ENCODE measurements around the gene GPC5. TPM values are rescaled to one million over a fixed set of nuclear protein-coding genes. Genes with fewer than 3 reads are reported as not detected.

Gene GPC5
- total RNA-seq, 2 experiments from 2014 or later: 0.06 TPM; not detected in 1

DNA sequence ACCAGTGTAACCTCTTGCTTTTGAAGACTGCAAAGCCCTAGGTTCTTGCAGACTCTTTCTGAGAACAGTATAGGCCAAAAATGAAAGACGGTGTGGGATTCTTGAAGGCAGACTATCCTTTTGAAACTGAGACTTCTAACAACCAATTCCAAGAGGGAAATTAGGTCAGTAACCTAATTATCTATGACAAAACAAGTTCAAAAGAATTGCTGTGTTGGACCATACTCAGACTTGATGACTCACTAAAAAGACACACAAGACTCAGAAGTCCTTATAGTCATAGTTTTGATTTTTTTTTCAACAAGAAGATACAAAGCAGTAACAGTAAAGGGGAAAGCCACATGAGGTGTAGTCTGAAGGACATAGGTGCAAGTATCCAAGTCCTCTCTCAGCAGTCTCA, 1204.1 kb downstream of the GPC5 start:
- Mint-ChIP-seq H3K9me3 (no peaks in the 10 kb centered on the region), H3K4me1 (no peaks in the 10 kb centered on the region), H3K27ac (no peak overlapping the region), H3K27me3 (no peaks in the 10 kb centered on the region), H3K36me3 (ENCODE audit: low read depth) (no peaks in the 10 kb centered on the region), H3K4me3 (no peak overlapping the region)
- POLR2A ChIA-PET: no interaction called here
- no peak for DNase-seq
- CTCF ChIA-PET: no interaction called here

DNA sequence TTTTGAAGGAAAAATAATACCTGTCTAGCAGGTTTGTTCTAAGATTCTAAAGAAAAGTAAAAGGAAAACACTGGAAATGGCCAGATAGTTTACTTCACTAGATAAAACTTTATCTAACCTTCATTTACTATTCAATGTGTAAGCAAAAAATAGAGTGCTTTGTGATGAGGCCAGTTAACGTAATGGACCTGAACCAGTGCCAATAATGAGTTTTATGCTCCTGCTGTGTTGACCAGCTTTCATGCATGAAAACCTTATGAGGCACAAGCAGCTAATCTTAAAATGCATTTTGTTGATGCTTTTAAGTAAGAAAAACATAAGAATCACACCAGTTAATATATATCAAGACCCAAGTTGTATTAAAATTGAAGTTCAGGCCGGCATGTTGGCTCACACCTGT, 1211.0 kb downstream of the GPC5 start:
- Mint-ChIP-seq H3K36me3 (ENCODE audit: low read depth) (no peaks in the 10 kb centered on the region), H3K9me3 (peaks cover 2% of the 10 kb centered on the region), H3K27me3 (no peaks in the 10 kb centered on the region), H3K27ac (no peak overlapping the region), H3K4me3 (no peak overlapping the region), H3K4me1 (no peaks in the 10 kb centered on the region)
- ChIA-PET CTCF (no interaction called here), POLR2A (no interaction called here)
- no peak for DNase-seq

DNA sequence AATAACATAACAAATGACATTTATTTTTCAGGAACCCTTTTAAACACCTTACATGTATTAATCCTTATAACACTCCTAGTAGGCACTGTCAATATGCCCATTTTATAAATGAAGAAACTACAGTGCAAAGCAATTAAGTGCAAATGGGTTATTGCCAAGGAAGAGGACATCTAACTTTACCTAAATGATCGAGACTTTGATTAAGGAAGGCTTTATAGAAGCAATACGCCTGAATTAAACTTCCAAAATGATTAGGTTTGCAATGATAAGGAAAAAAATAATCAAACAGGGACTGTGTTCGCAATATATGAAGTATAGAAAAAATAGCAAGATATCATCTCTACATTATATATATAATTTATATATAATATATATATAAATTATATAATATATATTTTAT, 1214.5 kb downstream of the GPC5 start:
- no peak overlapping the region for H3K27ac Mint-ChIP-seq
- H3K4me3 Mint-ChIP-seq: no peak overlapping the region
- DNase-seq: no peak
- no peaks in the 10 kb centered on the region for H3K4me1 Mint-ChIP-seq
- H3K27me3 Mint-ChIP-seq: no peaks in the 10 kb centered on the region
- CTCF ChIA-PET: no interaction called here
- peaks cover 2% of the 10 kb centered on the region for H3K9me3 Mint-ChIP-seq
- H3K36me3 Mint-ChIP-seq (ENCODE audit: low read depth): no peaks in the 10 kb centered on the region
- POLR2A ChIA-PET: no interaction called here

DNA sequence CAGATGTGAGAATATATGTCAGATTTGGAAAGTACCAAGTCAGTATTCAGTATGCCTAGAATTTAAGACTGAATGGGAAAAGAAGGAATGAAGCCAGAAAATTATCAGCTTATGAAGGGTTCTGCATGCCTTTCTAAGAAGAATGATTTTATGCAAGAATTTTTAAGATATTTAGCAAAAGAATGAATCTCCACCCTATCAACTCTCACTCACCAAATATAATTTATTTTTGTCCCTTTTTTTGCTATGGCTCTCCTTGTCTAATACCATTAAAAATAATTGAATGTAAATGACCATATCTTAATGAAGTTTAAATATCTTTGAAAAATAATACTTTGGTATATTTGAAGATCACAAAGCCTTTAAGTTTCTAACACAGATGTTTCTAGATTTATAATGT, 1215.5 kb downstream of the GPC5 start:
- H3K4me3 Mint-ChIP-seq: no peak overlapping the region
- H3K27me3 Mint-ChIP-seq: no peaks in the 10 kb centered on the region
- no peak overlapping the region for H3K27ac Mint-ChIP-seq
- H3K9me3 Mint-ChIP-seq: peaks cover 2% of the 10 kb centered on the region
- no peaks in the 10 kb centered on the region for H3K4me1 Mint-ChIP-seq
- DNase-seq: no peak
- ChIA-PET POLR2A (no interaction called here), CTCF (no interaction called here)
- H3K36me3 Mint-ChIP-seq (ENCODE audit: low read depth): no peaks in the 10 kb centered on the region

DNA sequence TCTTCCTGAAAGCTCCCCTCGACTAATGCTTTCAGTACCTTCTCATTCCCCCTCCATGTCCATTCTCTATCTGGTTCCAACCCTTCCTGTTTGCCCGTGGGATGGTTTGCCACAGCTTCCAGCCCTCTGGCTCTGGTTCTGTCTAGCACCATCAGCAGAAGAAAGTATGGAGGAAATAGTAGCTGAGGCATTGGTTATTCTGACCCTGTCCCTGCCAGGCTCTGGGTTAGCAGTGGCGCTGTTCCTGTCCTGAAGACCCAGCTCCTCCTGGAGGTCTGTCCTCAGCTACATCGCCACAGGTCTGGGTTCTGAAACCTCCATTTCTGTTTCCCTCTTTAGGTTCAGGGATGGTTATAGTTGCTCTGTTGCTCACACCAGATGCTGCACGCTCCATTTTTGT, 1223.6 kb downstream of the GPC5 start:
- no peak for DNase-seq
- no peaks in the 10 kb centered on the region for H3K9me3 Mint-ChIP-seq
- no peak overlapping the region for H3K27ac Mint-ChIP-seq
- CTCF ChIA-PET: no interaction called here
- POLR2A ChIA-PET: no interaction called here
- no peaks in the 10 kb centered on the region for H3K27me3 Mint-ChIP-seq
- no peak overlapping the region for H3K4me3 Mint-ChIP-seq
- H3K36me3 Mint-ChIP-seq (ENCODE audit: low read depth): no peaks in the 10 kb centered on the region
- H3K4me1 Mint-ChIP-seq: no peaks in the 10 kb centered on the region

DNA sequence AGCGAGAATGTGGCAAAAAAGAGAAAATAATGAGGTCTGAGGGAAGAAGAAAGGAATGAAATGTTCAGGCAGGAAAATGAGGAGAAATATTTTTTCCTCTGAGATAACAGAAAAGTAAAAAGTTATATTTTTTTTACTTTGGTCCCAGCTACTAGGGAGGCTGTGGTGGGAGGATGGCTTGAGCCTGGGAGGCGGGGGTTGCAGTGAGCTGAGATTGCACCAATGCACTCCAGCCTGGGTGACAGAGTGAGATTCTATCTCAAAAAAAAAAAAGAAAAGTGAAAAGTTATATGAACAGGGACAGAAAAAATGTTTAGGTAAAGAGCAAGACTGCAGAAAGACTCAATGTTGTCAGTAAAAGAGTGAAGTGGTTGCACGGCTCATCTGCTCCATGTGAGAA, 1224.5 kb downstream of the GPC5 start:
- Mint-ChIP-seq H3K4me3 (no peak overlapping the region), H3K36me3 (ENCODE audit: low read depth) (no peaks in the 10 kb centered on the region)

DNA sequence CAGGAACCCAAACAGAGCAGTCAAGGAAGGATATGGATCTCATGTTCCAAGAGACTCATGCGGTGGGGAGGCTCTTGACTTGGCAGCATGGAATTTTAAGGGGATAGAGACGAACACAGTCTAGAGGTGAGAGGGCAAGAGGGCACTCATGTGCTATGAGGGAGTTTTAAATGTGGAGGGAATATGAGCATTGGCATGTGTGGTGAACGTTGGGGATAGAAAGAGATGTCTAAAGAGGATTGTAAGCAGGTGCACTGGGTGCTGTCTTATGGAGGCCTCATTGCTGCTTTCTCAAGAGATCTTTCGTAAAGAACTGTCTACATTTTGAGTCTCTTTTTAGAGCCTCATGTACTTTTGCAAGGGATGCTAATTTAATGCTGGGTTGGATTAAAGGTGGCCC, 1227.9 kb downstream of the GPC5 start:
- Mint-ChIP-seq H3K27me3 (no peaks in the 10 kb centered on the region), H3K4me3 (no peak overlapping the region), H3K27ac (no peak overlapping the region), H3K36me3 (ENCODE audit: low read depth) (no peaks in the 10 kb centered on the region), H3K9me3 (peaks cover 3% of the 10 kb centered on the region), H3K4me1 (no peaks in the 10 kb centered on the region)
- no peak for DNase-seq
- POLR2A ChIA-PET: no interaction called here
- CTCF ChIA-PET: no interaction called here

More for the DNA sequence above, 1224.5 kb downstream of the GPC5 start:
- H3K27ac Mint-ChIP-seq: no peak overlapping the region
- CTCF ChIA-PET: no interaction called here
- H3K4me1 Mint-ChIP-seq: no peaks in the 10 kb centered on the region
- DNase-seq: no peak
- POLR2A ChIA-PET: no interaction called here
- H3K27me3 Mint-ChIP-seq: no peaks in the 10 kb centered on the region
- peaks cover 2% of the 10 kb centered on the region for H3K9me3 Mint-ChIP-seq

DNA sequence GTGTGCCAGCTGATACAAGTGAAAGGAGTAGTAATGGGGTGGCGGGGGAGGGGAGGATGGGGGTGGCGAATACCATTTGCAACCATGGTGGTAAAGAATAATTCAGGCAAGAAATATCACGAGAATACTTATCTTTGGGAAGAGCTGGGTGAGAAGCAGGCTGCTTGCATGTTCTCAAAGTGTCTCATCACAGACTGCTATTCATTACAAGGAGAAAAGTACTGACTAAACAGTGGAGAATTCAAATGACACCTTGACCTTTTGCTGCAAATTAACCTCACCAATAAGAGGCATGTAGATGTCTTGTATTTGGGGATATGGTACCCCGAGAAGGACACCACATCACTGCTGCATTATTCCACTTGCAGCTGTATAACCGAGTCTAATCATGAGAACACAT, 1242.5 kb downstream of the GPC5 start:
- POLR2A ChIA-PET: no interaction called here
- no peak overlapping the region for H3K4me3 Mint-ChIP-seq

DNA sequence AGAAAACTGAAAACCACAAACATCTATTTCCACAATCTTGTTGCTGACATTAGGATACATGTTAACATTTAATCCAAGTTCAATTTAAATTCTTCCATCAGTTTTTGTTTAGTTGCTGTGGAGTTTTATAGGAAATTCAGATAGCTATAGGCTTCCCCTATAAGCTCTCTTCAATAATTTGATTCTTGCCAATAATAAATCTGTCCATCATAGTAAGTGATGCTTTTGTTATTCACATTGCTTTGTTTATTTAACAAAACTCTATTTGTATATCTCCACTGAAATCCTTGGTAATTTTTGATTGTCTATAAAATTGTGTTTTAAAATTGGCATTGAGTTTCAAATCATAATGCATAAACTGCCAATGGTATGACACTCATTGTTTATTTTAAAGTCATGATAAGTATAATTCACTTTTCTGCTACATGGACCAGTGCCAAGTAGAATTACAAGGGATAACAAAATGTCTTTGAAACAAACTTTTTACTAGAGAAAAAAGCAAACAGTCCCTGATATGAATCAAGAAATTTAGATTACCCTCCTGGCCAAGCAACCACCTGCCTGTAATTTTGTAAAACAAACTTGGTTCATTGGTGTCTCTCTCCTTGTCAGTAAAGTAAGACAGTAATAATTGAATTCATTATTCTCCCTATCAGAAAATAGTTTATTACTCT, 1250.9 kb downstream of the GPC5 start:
- Mint-ChIP-seq H3K27me3 (no peaks in the 10 kb centered on the region), H3K4me3 (no peak overlapping the region), H3K9me3 (no peaks in the 10 kb centered on the region), H3K36me3 (ENCODE audit: low read depth) (no peaks in the 10 kb centered on the region), H3K4me1 (no peaks in the 10 kb centered on the region), H3K27ac (no peak overlapping the region)
- CTCF ChIA-PET: no interaction called here
- POLR2A ChIA-PET: no interaction called here
- no peak for DNase-seq

More for the DNA sequence above, 1242.5 kb downstream of the GPC5 start:
- no peak overlapping the region for H3K27ac Mint-ChIP-seq
- no peaks in the 10 kb centered on the region for H3K4me1 Mint-ChIP-seq
- H3K36me3 Mint-ChIP-seq (ENCODE audit: low read depth): no peaks in the 10 kb centered on the region
- no peaks in the 10 kb centered on the region for H3K27me3 Mint-ChIP-seq
- CTCF ChIA-PET: no interaction called here
- DNase-seq: no peak
- H3K9me3 Mint-ChIP-seq: no peaks in the 10 kb centered on the region

DNA sequence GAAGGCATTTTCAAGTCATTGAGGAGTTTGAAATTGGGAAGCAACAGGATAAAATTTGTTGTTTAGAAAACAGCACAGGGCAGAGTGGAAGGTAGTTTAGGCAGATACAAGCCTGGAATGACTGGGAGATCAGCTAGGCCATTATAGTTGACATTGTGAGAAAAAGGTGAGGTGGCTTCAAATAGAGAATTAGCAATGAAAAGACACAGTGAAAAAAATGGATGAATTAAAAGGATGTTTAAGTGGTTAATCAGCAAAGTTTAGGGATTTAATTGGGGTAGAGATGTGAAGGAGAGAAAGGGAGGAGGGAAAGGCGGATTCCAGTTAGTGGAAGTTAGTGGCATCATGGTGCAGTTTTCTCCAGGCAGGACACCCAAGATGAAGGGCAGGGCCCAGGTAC, 1257.7 kb downstream of the GPC5 start:
- H3K9me3 Mint-ChIP-seq: peaks cover 6% of the 10 kb centered on the region
- ChIA-PET POLR2A (no interaction called here), CTCF (no interaction called here)
- DNase-seq: no peak
- no peaks in the 10 kb centered on the region for H3K27me3 Mint-ChIP-seq
- no peaks in the 10 kb centered on the region for H3K4me1 Mint-ChIP-seq
- H3K36me3 Mint-ChIP-seq (ENCODE audit: low read depth): no peaks in the 10 kb centered on the region
- H3K4me3 Mint-ChIP-seq: no peak overlapping the region
- no peak overlapping the region for H3K27ac Mint-ChIP-seq

DNA sequence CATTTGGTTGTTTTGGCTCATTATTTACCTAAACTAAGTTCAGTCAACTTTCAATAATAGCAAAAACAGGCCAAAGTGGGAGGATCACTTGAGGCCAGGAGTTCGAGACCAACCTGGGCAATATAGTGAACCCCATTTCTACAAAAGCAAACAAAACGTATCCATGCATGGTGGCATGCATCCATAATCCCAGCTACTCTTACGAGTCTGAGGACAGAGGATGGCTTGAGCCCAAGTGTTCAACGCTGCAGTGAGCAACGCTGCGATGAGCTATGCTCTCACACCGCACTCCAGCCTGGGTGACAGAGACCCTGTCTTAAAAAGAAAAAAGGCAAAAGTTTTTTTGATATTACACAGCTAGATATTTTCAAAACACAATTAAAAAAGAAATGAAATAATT, 1258.2 kb downstream of the GPC5 start:
- Mint-ChIP-seq H3K27me3 (no peaks in the 10 kb centered on the region), H3K4me1 (no peaks in the 10 kb centered on the region), H3K27ac (no peak overlapping the region), H3K4me3 (no peak overlapping the region), H3K9me3 (peaks cover 6% of the 10 kb centered on the region), H3K36me3 (ENCODE audit: low read depth) (no peaks in the 10 kb centered on the region)
- no peak for DNase-seq
- ChIA-PET CTCF (no interaction called here), POLR2A (no interaction called here)

DNA sequence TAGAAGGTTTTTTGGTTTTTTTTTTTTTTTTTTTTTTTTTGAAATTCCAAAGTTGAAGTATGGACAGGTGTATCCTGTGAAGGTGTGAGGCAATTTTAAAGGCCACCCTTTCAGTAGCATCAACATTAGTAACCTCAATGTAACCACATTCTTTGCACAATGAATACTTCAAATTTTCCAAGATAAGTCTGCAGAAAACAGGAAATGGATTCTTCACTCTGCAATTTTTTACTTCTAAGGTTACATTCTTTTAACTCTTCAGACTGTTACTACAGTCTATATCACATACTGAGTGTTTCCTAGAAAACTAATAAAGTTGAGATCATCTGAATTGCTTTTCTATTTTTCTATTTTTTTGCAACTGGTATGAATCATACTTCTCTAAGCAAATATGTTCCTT, 1259.1 kb downstream of the GPC5 start:
- Mint-ChIP-seq H3K27me3 (no peaks in the 10 kb centered on the region), H3K4me3 (no peak overlapping the region), H3K36me3 (ENCODE audit: low read depth) (no peaks in the 10 kb centered on the region), H3K9me3 (peaks cover 11% of the 10 kb centered on the region), H3K27ac (no peak overlapping the region), H3K4me1 (no peaks in the 10 kb centered on the region)
- CTCF ChIA-PET: no interaction called here
- POLR2A ChIA-PET: no interaction called here
- no peak for DNase-seq

DNA sequence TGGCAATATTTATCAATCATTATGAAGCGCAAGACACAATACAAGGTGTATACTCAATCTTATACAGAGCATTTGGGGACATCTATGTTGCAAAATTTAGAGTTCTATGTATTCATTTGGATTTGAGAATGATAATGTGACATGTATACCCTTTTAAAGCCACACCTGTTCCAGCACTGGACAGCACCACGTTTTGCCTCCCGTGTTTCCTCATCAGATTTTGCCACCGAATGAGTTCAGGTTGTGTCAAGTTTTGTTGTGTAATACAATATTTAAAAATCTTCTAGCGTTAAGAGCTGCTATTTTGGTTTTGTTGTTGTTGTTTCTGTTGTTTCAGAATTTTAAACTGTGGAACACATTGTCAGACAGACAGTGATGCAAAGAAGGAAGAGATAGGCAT, 1259.9 kb downstream of the GPC5 start:
- POLR2A ChIA-PET: no interaction called here

DNA sequence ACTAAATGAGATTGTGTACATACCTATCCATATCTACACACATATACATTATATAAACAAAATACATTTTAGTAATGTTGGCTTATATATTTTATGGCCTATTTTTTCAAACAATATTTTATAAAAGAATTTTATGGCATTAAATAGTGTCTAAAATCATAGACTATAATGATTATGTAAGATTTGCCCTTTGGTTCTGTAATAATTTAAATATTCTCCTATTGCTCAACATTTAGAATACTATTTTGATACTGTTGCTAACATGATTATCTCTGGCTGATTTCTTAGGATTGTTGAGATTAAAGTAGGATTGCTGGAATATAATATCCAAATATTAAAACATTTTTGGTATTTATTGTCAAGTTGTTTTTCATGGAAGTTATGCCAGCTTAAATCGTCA, 1263.0 kb downstream of the GPC5 start:
- H3K27me3 Mint-ChIP-seq: no peaks in the 10 kb centered on the region
- no peak for DNase-seq
- POLR2A ChIA-PET: no interaction called here
- CTCF ChIA-PET: no interaction called here
- no peak overlapping the region for H3K27ac Mint-ChIP-seq
- H3K36me3 Mint-ChIP-seq (ENCODE audit: low read depth): no peaks in the 10 kb centered on the region
- no peak overlapping the region for H3K4me3 Mint-ChIP-seq
- H3K4me1 Mint-ChIP-seq: no peaks in the 10 kb centered on the region
- H3K9me3 Mint-ChIP-seq: peaks cover 13% of the 10 kb centered on the region

More for the DNA sequence above, 1259.9 kb downstream of the GPC5 start:
- H3K36me3 Mint-ChIP-seq (ENCODE audit: low read depth): no peaks in the 10 kb centered on the region
- H3K27ac Mint-ChIP-seq: no peak overlapping the region
- no peak for DNase-seq
- H3K9me3 Mint-ChIP-seq: peaks cover 11% of the 10 kb centered on the region
- H3K4me1 Mint-ChIP-seq: no peaks in the 10 kb centered on the region
- CTCF ChIA-PET: no interaction called here
- H3K4me3 Mint-ChIP-seq: no peak overlapping the region
- no peaks in the 10 kb centered on the region for H3K27me3 Mint-ChIP-seq
